Naive thymus-derived CD4-positive, alpha-beta T cell (primary cell): Measurements from ENCODE around the gene CARD14. TPM values are rescaled to one million over a fixed set of nuclear protein-coding genes. Genes with fewer than 3 reads are reported as not detected.
A peak's percentile ranks its signal among the peaks of the same experiment; 100 is the strongest.
"Not testable (repeated sequence)": the region's sequence is repeated elsewhere in the genome, so short reads cannot be mapped to it uniquely, and the experiment has no call there.

Experiments
- ATAC-seq: fragments of 150-1000 bp; cut with Tn5 transposase; 2 replicates; pipeline ENCODE4 v1.10.0; 2021; ENCODE audit warnings: mild to moderate bottlenecking, moderate library complexity
- CTCF ChIA-PET: fragments of 350-600 bp; sonication (Branson Sonifier 250); formaldehyde crosslinking; loops from one replicate; lab custom pipeline; 2021; ENCODE audit warnings: antibody characterized with exemption; lab: Charles Lee
- POLR2A ChIA-PET: fragments of 350-600 bp; sonication (Branson Sonifier 250); formaldehyde crosslinking; loops from one replicate; lab custom pipeline; 2021; ENCODE audit warnings: antibody characterized with exemption, inconsistent platforms; lab: Charles Lee
- DNase-seq, 9 donors: peaks; one replicate each; pipeline versions ENCODE4 v3.0.0 to v3.0.0-alpha.2; 2020 to 2022; ENCODE audit warnings: mixed read lengths in 1 of 9
- H3K27ac ChIP-seq: one replicate; pipeline ENCODE4 v1.7.0; 2013; ENCODE audit warnings: mild to moderate bottlenecking, low read depth, low read length, moderate library complexity
- H3K27me3 ChIP-seq, 2 donors: one replicate each; pipeline ENCODE4 v1.7.0; 2013; ENCODE audit warnings: low read length in 2 of 2, mild to moderate bottlenecking in 2 of 2, moderate library complexity in 2 of 2; ENCODE audit not compliant: control insufficient read depth in 2 of 2, insufficient read depth in 2 of 2
- H3K36me3 ChIP-seq, 3 experiments: 1 replicate in 2 of 3; 2 replicates in 1 of 3; pipeline ENCODE4 v1.7.0; 2013; ENCODE audit warnings: low read length in 3 of 3, mild to moderate bottlenecking in 3 of 3, moderate library complexity in 1 of 3; ENCODE audit not compliant: insufficient read depth in 3 of 3, control insufficient read depth in 2 of 3
- H3K4me1 ChIP-seq, 2 donors: one replicate each; pipeline ENCODE4 v1.7.0; 2013; ENCODE audit warnings: low read length in 2 of 2, mild to moderate bottlenecking in 2 of 2, moderate library complexity in 1 of 2; ENCODE audit not compliant: control insufficient read depth in 2 of 2, insufficient read depth in 2 of 2
- H3K4me3 ChIP-seq: 2 replicates; pipeline ENCODE4 v1.7.0; 2013; ENCODE audit warnings: mild to moderate bottlenecking, low read length
- H3K9me3 ChIP-seq, 3 experiments: 1 replicate in 2 of 3; 2 replicates in 1 of 3; pipeline ENCODE4 v1.7.0; 2013; ENCODE audit warnings: low read length in 3 of 3; ENCODE audit not compliant: control insufficient read depth in 2 of 3
- H3K27ac Mint-ChIP-seq, 9 donors: one replicate each; pipeline ENCODE4 v1.8.0; 2020 to 2022; ENCODE audit warnings: mixed read lengths in 9 of 9, mild to moderate bottlenecking in 8 of 9, moderate library complexity in 5 of 9, inconsistent platforms in 2 of 9
- H3K27me3 Mint-ChIP-seq, 5 donors: one replicate each; pipeline ENCODE4 v1.8.0; 2021 to 2022; ENCODE audit warnings: mixed read lengths in 5 of 5, mild to moderate bottlenecking in 1 of 5
- H3K36me3 Mint-ChIP-seq, 5 donors: one replicate each; pipeline ENCODE4 v1.8.0; 2020 to 2022; ENCODE audit warnings: mixed read lengths in 5 of 5, mild to moderate bottlenecking in 3 of 5, inconsistent platforms in 1 of 5
- H3K4me1 Mint-ChIP-seq, 7 donors: one replicate each; pipeline ENCODE4 v1.8.0; 2020 to 2022; ENCODE audit warnings: mixed read lengths in 7 of 7, mild to moderate bottlenecking in 3 of 7, inconsistent platforms in 1 of 7
- H3K4me3 Mint-ChIP-seq, 10 donors: one replicate each; pipeline ENCODE4 v1.8.0; 2020 to 2022; ENCODE audit warnings: mild to moderate bottlenecking in 10 of 10, mixed read lengths in 10 of 10, moderate library complexity in 6 of 10, inconsistent platforms in 2 of 10
- H3K9me3 Mint-ChIP-seq, 11 donors: one replicate each; pipeline ENCODE4 v1.8.0; 2020 to 2022; ENCODE audit warnings: mixed read lengths in 11 of 11, mild to moderate bottlenecking in 4 of 11, inconsistent platforms in 1 of 11, moderate library complexity in 1 of 11
- intact Hi-C, 2 donors: fragments of 100-400 bp; cut with micrococcal nuclease; formaldehyde crosslinking; loops; one replicate each; pipeline ENCODE4 v1.15.1; 2023
- polyA plus RNA-seq, 2 donors: library from polyadenylated mRNA; unstranded; fragments of 300-500 nt; fragmentation: Illumina TruSeq; gene quantifications; one replicate each; pipeline ENCODE4 v1.2.3, GENCODE V29; 2021
- total RNA-seq, 6 experiments: library from RNA in 5 of 6; stranded (reverse) in 5 of 6; gene quantifications; 1 replicate in 5 of 6; 2 replicates in 1 of 6; pipeline ENCODE4 v1.2.3 and lab custom pipeline; 2021 to 2026

The CARD14 gene
- total and polyA plus RNA-seq, 7 experiments from 2014 or later, result 0.24 to 0.57 (median 0.30) TPM; not detected in 4

- Mint-ChIP-seq H3K4me3 (no peak overlapping the region), H3K27me3 (peaks cover 0 to 12% (median 7%) of the 10 kb centered on the region in 5 donors), H3K4me1 (peaks cover 0 to 5% (median 0%) of the 10 kb centered on the region in 7 donors), H3K36me3 (no peaks in the 10 kb centered on the region), H3K27ac (peak overlapping the region in 5 of 9 donors; percentile 12 to 81 (median 68)), H3K9me3 (no peaks in the 10 kb centered on the region)
- peak; percentile 33 to 64 (median 54) for DNase-seq
- POLR2A ChIA-PET, result interaction anchor here (1.0 to 1.5 kb wide), 2 partner anchors 24 to 68 kb away, joined by 5 to 6 read pairs; partner anchors contain the start of genes SGSH and SLC26A11
- Histone ChIP-seq H3K4me1 (no peaks in the 10 kb centered on the region), H3K27ac (no peak overlapping the region), H3K9me3 (no peaks in the 10 kb centered on the region), H3K36me3 (no peaks in the 10 kb centered on the region), H3K27me3 (no peaks in the 10 kb centered on the region), H3K4me3 (no peak overlapping the region)
- intact Hi-C loops, result loop anchor here (1.0 to 2.0 kb wide), 5 partner anchors 23 to 785 kb away; no protein-coding TSS in a partner anchor
- ATAC-seq, result peak; percentile 80
- CTCF ChIA-PET, result interaction anchor here (0.6 to 2.3 kb wide), 14 partner anchors 16 to 167 kb away, joined by 3 to 15 read pairs (median 3); no protein-coding TSS in a partner anchor
Measured at GRCh38 chr17:80195671-80196529, 26.1 kb downstream of the CARD14 start.

GRCh38 chr17:80196652-80197051 is 26.8 kb downstream of the CARD14 start:
- Mint-ChIP-seq H3K9me3 (no peaks in the 10 kb centered on the region), H3K4me3 (no peak overlapping the region), H3K4me1 (peaks cover 0 to 5% (median 0%) of the 10 kb centered on the region in 7 donors), H3K36me3 (no peaks in the 10 kb centered on the region), H3K27me3 (peaks cover 0 to 10% (median 6%) of the 10 kb centered on the region in 5 donors), H3K27ac (no peak overlapping the region)
- Histone ChIP-seq H3K27ac (no peak overlapping the region), H3K9me3 (no peaks in the 10 kb centered on the region), H3K27me3 (no peaks in the 10 kb centered on the region), H3K36me3 (no peaks in the 10 kb centered on the region), H3K4me3 (no peak overlapping the region), H3K4me1 (no peaks in the 10 kb centered on the region)
- ATAC-seq, result no peak
- intact Hi-C loops, result loop anchor here (1.0 to 2.0 kb wide), 5 partner anchors 23 to 784 kb away; no protein-coding TSS in a partner anchor
- no peak for DNase-seq
- ChIA-PET CTCF (interaction anchor here (0.9 to 2.3 kb wide), 7 partner anchors 21 to 166 kb away, joined by 3 to 5 read pairs (median 3); no protein-coding TSS in a partner anchor), POLR2A (interaction anchor here (1.5 kb wide), 1 partner anchor 67 kb away, joined by 6 read pairs; no protein-coding TSS in a partner anchor)

GRCh38 chr17:80198144-80198661 is 28.4 kb downstream of the CARD14 start:
- H3K4me1 Mint-ChIP-seq, result peaks cover 0 to 5% (median 0%) of the 10 kb centered on the region in 7 donors
- H3K27me3 Mint-ChIP-seq, result peaks cover 0 to 4% (median 0%) of the 10 kb centered on the region in 5 donors
- no peaks in the 10 kb centered on the region for H3K9me3 Mint-ChIP-seq
- DNase-seq (no peak), ATAC-seq (no peak)
- H3K4me3 Mint-ChIP-seq, result no peak overlapping the region
- H3K27ac Mint-ChIP-seq, result no peak overlapping the region
- no peak overlapping the region for H3K27ac ChIP-seq
- no peaks in the 10 kb centered on the region for H3K36me3 Mint-ChIP-seq
- ChIA-PET POLR2A (no interaction called here), CTCF (interaction anchor here (1.0 kb wide), 1 partner anchor 10 kb away, joined by 3 read pairs; no protein-coding TSS in a partner anchor)
- H3K36me3 ChIP-seq, result no peaks in the 10 kb centered on the region
- H3K4me1 ChIP-seq, result no peaks in the 10 kb centered on the region
- no peak overlapping the region for H3K4me3 ChIP-seq
- no peaks in the 10 kb centered on the region for H3K27me3 ChIP-seq
- intact Hi-C loops, result no loop called here
- H3K9me3 ChIP-seq, result no peaks in the 10 kb centered on the region

GRCh38 chr17:80199295-80199694 is 29.5 kb downstream of the CARD14 start:
- CTCF ChIA-PET, H3K27ac ChIP-seq, H3K27me3 Mint-ChIP-seq, H3K36me3 ChIP-seq, H3K9me3 Mint-ChIP-seq, ATAC-seq, H3K4me3 ChIP-seq, H3K4me1 ChIP-seq, H3K4me3 Mint-ChIP-seq, H3K9me3 ChIP-seq, intact Hi-C loops, H3K4me1 Mint-ChIP-seq, H3K27ac Mint-ChIP-seq, POLR2A ChIA-PET, H3K36me3 Mint-ChIP-seq, DNase-seq, H3K27me3 ChIP-seq: not testable (repeated sequence)

- DNase-seq, result no peak
- CTCF ChIA-PET, result interaction anchor here (0.5 to 0.8 kb wide), 2 partner anchors 79 to 1269 kb away, joined by 3 read pairs; no protein-coding TSS in a partner anchor
- no peaks in the 10 kb centered on the region for H3K9me3 ChIP-seq
- intact Hi-C loops, result no loop called here
- Mint-ChIP-seq H3K9me3 (no peaks in the 10 kb centered on the region), H3K36me3 (no peaks in the 10 kb centered on the region), H3K4me1 (peaks cover 0 to 3% (median 0%) of the 10 kb centered on the region in 7 donors), H3K27me3 (no peaks in the 10 kb centered on the region), H3K27ac (no peak overlapping the region), H3K4me3 (no peak overlapping the region)
- no peaks in the 10 kb centered on the region for H3K4me1 ChIP-seq
- H3K4me3 ChIP-seq, result no peak overlapping the region
- ATAC-seq, result no peak
- no peak overlapping the region for H3K27ac ChIP-seq
- H3K36me3 ChIP-seq, result no peaks in the 10 kb centered on the region
- POLR2A ChIA-PET, result interaction anchor here (1.2 kb wide), 1 partner anchor 50 kb away, joined by 3 read pairs; no protein-coding TSS in a partner anchor
- no peaks in the 10 kb centered on the region for H3K27me3 ChIP-seq
Measured at GRCh38 chr17:80201446-80201845, 31.6 kb downstream of the CARD14 start.

GRCh38 chr17:80202197-80202596 is 32.4 kb downstream of the CARD14 start:
- POLR2A ChIA-PET, result no interaction called here
- intact Hi-C loops, result no loop called here
- no peaks in the 10 kb centered on the region for H3K9me3 ChIP-seq
- H3K27ac Mint-ChIP-seq, result no peak overlapping the region
- no peak overlapping the region for H3K4me3 Mint-ChIP-seq
- H3K4me1 Mint-ChIP-seq, result peaks cover 0 to 3% (median 0%) of the 10 kb centered on the region in 7 donors
- H3K27ac ChIP-seq, result no peak overlapping the region
- no peaks in the 10 kb centered on the region for H3K27me3 Mint-ChIP-seq
- no peak for ATAC-seq
- no peak overlapping the region for H3K4me3 ChIP-seq
- CTCF ChIA-PET, result interaction anchor here (0.6 to 0.8 kb wide), 2 partner anchors 497 to 1269 kb away, joined by 3 read pairs; no protein-coding TSS in a partner anchor
- DNase-seq, result no peak
- no peaks in the 10 kb centered on the region for H3K36me3 ChIP-seq
- H3K9me3 Mint-ChIP-seq, result no peaks in the 10 kb centered on the region
- H3K4me1 ChIP-seq, result no peaks in the 10 kb centered on the region
- H3K27me3 ChIP-seq, result no peaks in the 10 kb centered on the region
- H3K36me3 Mint-ChIP-seq, result no peaks in the 10 kb centered on the region
